HG02970 (cell line): ENCODE results near the gene RMDN2.

Source experiments
- ATAC-seq: cut with Tn5 transposase; IDR thresholded peaks from one replicate; pipeline ENCODE4 v1.9.1; 2021; ENCODE audit warnings: mild to moderate bottlenecking, moderate library complexity, moderate number of reproducible peaks; ENCODE audit not compliant: unreplicated experiment, low FRiP score

Gene RMDN2

GRCh38 chr2:37925063-37925897, at the start of gene RMDN2:
TSS of gene RMDN2 (plus strand) at chr2:37925287. CDS start at chr2:37929278, 3,991 bp downstream.
- ATAC-seq = peak; percentile 87

- no peak for ATAC-seq
Measured at GRCh38 chr2:37875403-37875906, 49.6 kb upstream of the RMDN2 start.

- no peak for ATAC-seq
Measured at GRCh38 chr2:37876227-37876626, 48.9 kb upstream of the RMDN2 start.

- ATAC-seq = no peak
Measured at GRCh38 chr2:37877457-37878315, 47.4 kb upstream of the RMDN2 start.

- no peak for ATAC-seq
Measured at GRCh38 chr2:37878536-37878935, 46.6 kb upstream of the RMDN2 start.

- no peak for ATAC-seq
Measured at GRCh38 chr2:37880551-37880950, 44.5 kb upstream of the RMDN2 start.

- ATAC-seq = no peak
Measured at GRCh38 chr2:37881397-37881796, 43.7 kb upstream of the RMDN2 start.

- no peak for ATAC-seq
Measured at GRCh38 chr2:37882036-37882435, 43.1 kb upstream of the RMDN2 start.

GRCh38 chr2:37883518-37883917, 41.6 kb upstream of the RMDN2 start:
- no peak for ATAC-seq

GRCh38 chr2:37885329-37885993, 39.6 kb upstream of the RMDN2 start:
- no peak for ATAC-seq

GRCh38 chr2:37886745-37887144, 38.3 kb upstream of the RMDN2 start:
- no peak for ATAC-seq

- ATAC-seq = no peak
Measured at GRCh38 chr2:37887286-37887685, 37.8 kb upstream of the RMDN2 start.

- no peak for ATAC-seq
Measured at GRCh38 chr2:37890893-37891495, 34.1 kb upstream of the RMDN2 start.

- no peak for ATAC-seq
Measured at GRCh38 chr2:37891846-37892435, 33.1 kb upstream of the RMDN2 start.

- ATAC-seq = no peak
Measured at GRCh38 chr2:37892436-37893114, 32.5 kb upstream of the RMDN2 start.

GRCh38 chr2:37893327-37893726, 31.8 kb upstream of the RMDN2 start:
- no peak for ATAC-seq

- ATAC-seq = no peak
Measured at GRCh38 chr2:37894047-37894446, 31.0 kb upstream of the RMDN2 start.

GRCh38 chr2:37894601-37895000, 30.5 kb upstream of the RMDN2 start:
- no peak for ATAC-seq

- ATAC-seq = no peak
Measured at GRCh38 chr2:37895140-37895539, 29.9 kb upstream of the RMDN2 start.
